Stimulated activated CD8-positive, alpha-beta memory T cell treated with anti-CD3 and anti-CD28 coated beads, Interleukin-4, amount 100 ng/mL, for 4 hours (primary cell): ENCODE measurements around the gene TRIM7.
"Not testable (repeated sequence)": the region's sequence is repeated elsewhere in the genome, so short reads cannot be mapped to it uniquely, and the experiment has no call there.

Source experiments
- DNase-seq, 2 donors: peaks; one replicate each; pipeline ENCODE4 v3.0.0-alpha.2; 2020; ENCODE audit warnings: low read depth in 2 of 2, low spot score in 1 of 2

Gene TRIM7

GRCh38 chr5:181152406-181152805, 52.6 kb downstream of the TRIM7 start:
- no peak for DNase-seq

GRCh38 chr5:181151146-181151545, 53.9 kb downstream of the TRIM7 start:
- no peak for DNase-seq

- DNase-seq, result no peak
Observed at GRCh38 chr5:181149806-181150733, 54.9 kb downstream of the TRIM7 start.

- DNase-seq, result no peak
Observed at GRCh38 chr5:181149355-181149754, 55.6 kb downstream of the TRIM7 start.

- DNase-seq, result not testable (repeated sequence)
Observed at GRCh38 chr5:181146927-181147636, 57.9 kb downstream of the TRIM7 start, which contains the start of gene OR2V2. OR2V2 (plus strand) TSS chr5:181147586; CDS start chr5:181154943, 7,357 bp downstream.

GRCh38 chr5:181145133-181145532, 59.9 kb downstream of the TRIM7 start:
- no peak for DNase-seq
